HG02943 (cell line): ENCODE measurements around the gene NDUFS4.
"Not testable (repeated sequence)": the region's sequence is repeated elsewhere in the genome, so short reads cannot be mapped to it uniquely, and the experiment has no call there.

Experiments used
- ATAC-seq: cut with Tn5 transposase; IDR thresholded peaks from one replicate; pipeline ENCODE4 v1.9.1; 2021; ENCODE audit warnings: mild to moderate bottlenecking, low read depth, moderate library complexity; ENCODE audit not compliant: unreplicated experiment

NDUFS4 gene

DNA sequence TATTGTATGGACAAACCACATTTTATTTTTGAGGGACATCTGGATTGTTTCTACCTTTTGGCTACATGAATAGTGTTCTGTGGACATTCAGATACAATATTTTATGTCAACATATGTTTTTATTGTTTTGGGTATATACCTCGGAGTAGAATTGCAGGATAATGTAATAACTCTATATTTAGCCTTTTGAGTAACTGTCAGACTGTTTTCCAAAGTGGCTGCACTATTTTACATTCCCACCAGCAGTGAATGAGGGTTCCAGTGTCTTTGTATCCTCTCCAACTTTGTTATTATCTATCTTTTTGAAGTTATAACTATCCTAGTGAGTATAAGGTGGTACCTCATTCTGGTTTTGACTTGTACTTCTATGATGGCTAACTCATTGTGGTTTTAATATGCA lies 11.0 kb downstream of the NDUFS4 start:
- no peak for ATAC-seq

DNA sequence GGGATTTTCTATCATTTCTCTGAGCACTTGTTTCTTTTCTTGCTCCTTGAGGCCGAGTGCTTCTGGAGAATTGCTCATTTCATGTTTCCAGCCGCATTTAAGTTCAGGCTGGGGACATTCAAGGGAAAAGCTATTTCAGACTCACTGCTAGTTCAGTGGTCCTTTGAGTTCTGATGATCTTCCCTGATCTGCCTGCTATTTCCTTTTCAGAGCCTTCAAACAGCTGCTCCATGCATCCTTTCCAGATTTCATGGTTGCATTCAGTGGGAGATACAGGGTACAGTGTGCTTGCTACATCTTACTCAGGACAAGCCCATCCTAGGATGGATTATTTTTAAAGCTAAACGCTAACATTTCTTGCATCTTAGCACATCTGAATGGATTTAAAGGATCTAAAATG lies 14.7 kb downstream of the NDUFS4 start:
- no peak for ATAC-seq

DNA sequence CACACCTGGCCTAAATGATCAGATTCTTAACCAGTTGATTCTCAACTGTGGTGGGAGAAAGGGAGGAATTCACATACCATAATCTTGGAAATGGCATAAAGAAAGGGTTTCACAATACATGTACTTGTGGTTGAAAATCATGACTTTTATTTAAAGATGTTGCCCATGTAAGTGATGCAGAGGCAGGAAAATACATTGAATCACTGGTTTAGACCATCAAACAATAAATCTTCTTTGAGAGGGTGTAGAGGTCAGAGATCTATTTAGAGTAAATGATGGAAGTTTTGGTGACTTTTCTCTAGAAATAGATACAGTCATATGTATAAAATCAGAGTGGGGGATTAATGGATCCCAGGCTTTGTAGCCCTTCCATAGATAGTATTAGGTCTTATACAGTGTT lies 15.4 kb downstream of the NDUFS4 start:
- no peak for ATAC-seq

DNA sequence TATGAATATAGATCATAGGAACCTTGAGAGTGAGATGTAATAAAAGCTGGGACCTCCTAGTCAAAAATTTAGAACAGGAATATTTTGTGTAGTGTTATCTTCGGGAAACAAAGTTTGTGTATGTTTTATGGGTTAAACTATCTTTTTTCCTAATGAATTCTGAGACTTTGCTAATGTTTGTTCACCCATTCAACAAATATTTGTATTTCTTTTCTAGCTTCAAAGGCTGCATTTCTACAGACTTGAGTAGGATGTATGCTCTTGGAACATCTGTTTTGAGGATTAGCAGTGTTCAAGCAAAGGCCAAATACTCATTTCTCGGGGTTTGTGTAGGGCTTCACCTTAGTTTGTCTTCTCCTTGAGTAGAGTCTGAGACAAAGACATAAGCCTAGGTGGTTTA lies 16.2 kb downstream of the NDUFS4 start:
- ATAC-seq = no peak

DNA sequence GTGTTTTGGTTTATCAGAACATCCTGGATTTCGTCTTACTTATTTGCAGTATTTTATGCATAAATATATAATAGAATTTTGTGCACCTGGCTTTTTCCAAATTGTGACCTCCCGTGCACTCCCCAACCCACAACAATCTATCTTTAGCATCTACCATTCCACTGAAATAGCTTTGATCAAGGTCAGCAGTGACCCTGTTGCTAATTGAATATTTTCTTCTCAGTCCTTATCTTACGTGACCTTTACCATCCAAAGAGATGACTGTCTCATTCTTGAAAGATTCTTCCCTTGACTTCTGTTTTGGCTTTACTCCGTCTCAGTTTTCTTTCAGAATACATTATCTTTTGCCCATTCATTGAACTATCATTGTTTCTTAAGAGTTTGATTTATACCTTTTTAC lies 18.4 kb downstream of the NDUFS4 start:
- no peak for ATAC-seq

DNA sequence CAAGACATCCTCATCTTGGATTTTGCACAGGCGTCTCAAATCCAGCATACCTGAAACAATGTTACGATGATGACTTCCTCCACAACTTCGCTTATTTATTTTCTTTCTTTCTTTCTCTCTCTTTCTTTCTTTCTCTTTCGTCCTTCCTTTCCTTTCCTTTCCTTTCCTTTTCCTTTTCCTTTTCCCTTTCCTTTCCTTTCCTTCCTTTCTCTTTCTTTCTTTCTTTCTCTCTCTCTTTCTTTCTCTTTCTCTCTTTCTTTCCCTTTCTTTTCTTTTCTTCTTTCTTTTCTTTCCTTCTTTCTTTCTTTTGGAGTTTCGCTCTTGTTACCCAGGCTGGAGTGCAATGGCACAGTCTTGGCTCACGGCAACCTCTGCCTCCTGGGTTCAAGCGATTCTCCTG lies 20.1 kb downstream of the NDUFS4 start:
- ATAC-seq = no peak

DNA sequence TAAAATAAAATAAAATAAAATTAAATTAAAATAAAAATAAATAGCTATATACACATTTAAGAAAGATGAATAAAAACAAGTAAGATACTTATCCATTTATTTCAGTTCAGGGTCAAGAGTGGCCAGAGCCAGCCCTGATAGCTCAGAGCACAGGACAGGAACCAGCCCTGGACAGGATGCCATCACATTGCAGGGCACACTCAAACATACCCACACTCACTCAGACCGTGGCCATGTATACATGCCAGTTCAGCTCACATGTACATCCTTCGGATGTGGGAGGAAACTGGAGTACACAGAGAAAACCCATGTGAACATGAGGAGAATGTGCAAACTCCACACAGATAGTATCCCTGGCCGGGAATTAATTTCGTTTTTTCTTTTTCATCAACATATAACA lies 21.8 kb downstream of the NDUFS4 start:
- ATAC-seq = no peak

DNA sequence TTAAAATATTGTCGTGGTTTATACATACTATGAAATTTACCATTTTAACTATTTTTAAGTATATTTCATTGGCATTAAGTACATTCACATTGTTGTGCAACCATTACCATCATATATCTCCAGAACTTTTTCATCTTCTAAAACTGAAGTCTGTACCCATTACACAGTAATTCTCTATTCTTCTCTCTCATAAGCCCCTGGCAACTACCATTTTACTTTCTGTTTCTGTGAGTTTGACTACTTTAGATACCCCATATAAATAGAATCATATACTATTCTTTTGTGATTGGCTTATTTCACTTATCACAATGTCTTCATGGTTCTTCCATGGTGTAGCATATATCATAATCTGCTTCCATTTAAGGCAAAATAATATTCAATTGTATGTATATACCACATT lies 30.3 kb downstream of the NDUFS4 start:
- ATAC-seq = no peak

DNA sequence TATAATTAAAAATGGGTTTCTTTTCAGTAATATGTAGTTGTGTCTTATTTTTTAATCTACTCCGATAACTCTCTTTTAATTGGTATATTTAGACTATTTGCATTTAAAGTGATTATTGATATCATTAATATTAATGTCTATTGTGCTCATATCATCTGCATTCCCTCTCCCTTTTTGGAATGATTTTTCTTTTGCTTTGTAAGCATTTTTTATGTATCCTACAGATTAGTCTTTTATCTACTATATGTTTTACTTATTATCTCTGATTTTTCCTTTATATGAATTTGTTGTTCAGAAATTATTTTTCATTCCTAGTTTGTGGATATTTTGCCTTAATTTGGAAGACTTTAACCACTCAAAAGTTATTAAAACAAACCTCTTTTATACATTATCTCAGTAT lies 34.0 kb downstream of the NDUFS4 start:
- no peak for ATAC-seq

DNA sequence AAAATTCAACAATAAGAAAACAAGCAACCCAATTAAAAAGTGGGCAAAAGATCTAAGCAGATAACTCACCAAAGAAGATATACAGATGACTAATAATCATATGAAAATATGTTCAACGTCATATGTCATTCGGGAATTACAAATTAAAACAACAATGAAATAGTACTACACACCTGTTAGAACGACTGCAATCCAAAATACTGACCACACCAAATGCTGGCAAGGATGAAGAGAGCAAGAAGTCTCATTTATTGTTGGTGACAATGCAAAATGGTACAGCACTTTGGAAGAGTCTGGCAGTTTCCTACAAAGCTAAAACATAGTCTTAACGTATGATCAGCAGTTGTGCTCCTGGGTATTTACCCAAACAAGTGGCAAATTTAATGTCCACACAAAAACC lies 37.5 kb downstream of the NDUFS4 start:
- no peak for ATAC-seq

DNA sequence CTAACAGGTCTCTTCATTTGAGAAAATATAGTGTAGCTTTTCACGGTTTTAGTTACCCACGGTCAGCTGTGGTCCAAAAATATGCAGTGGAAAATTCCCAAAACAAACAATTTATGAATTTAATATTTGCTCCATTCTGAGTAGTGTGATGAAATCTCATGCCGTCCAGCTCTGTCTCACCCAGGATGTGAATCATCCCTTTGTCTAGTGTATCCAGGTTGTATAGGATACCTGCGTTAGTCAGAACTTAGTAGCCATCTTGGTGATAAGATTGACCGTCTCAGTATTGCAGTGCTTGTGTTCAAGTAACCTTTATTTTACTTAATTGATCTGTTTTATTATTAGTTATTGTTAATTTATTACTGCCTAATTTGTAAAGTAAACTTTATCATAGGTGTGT lies 41.1 kb downstream of the NDUFS4 start:
- ATAC-seq = no peak

DNA sequence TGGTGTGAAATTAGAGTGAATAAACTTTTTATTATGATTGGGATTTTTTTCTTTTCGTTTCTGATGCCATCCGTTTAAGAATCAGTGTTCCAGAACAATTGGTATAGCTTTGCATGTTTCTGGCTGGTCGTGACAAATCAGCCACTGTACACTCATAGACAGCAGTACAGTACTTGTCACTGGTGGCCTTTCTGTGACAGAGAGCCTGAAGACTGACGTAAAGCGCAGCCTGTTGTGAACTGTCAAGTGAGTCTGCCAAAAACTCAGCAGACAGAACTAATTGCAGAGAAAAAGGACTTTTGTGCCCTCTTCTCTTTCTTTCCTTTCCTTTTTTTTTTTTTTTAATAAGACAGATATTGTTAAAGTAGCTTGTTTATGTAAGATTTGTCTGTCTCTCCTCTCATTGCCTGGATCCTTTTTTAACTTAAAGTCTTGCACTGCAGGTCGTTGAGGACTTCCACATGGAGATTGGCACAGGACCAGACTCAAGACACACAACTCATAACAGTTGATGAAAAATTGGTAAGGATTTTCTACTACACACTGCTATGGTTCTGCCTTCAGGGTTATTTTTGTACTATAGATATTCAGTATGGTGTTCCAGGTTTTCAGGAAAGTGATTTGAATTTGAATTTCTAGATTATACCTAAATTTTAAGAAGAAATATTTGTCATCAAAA lies 42.7 kb downstream of the NDUFS4 start:
- ATAC-seq = no peak

DNA sequence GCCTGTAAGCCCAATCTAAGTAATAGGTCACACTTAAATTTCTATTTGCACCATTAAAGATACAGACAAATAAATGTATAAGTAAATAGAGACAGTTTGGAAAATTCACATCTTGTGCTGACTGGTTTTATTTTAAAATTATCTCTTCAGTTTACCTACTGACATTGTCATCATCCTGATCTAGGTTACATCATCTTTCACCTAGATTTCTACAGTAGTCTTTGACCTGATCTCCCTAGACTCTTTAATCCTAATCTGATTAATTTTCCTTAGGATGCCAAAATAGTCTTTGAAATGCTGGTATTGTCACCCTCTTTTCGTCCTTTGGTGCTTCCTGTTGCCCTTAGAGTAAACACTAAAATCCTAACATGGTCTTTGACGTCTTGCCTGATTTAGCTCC lies 43.9 kb downstream of the NDUFS4 start:
- ATAC-seq = no peak

DNA sequence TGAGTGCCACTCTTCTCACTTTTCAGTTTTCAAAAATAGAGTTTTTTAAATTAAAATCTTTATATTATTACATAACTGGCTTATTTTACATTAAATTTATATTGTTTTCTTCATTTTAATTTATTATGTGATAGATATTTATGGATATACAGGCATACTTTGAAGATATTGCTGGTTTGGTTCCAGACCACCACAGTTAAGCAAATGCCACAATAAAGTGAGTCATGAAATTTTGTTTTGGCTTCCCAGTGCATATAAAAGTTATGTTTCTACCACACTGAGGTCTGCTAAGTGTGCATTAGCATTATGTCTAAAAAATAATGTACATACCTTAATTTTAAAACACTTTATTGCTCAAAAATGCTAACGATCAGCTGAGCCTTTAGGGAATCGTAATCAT lies 47.4 kb downstream of the NDUFS4 start:
- no peak for ATAC-seq

DNA sequence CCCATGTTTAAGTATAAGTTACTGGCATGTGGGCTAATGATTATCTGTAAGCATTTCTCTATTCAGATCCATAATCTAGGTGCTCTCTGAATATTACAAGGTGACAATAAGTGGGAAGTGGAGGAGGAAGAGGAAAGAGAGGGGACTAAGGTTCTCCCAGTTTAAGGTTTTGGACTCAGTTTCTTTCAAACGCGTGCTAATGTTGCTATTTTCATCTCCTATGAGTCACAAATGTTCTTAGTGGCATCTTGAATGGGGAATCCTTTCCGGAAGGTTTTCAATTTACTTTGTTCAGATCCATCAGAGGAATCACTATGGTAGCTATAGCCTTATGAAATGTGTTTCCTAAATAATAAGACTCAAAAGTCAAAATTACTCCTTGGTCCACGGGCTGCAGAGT lies 48.5 kb downstream of the NDUFS4 start:
- not testable (repeated sequence) for ATAC-seq

DNA sequence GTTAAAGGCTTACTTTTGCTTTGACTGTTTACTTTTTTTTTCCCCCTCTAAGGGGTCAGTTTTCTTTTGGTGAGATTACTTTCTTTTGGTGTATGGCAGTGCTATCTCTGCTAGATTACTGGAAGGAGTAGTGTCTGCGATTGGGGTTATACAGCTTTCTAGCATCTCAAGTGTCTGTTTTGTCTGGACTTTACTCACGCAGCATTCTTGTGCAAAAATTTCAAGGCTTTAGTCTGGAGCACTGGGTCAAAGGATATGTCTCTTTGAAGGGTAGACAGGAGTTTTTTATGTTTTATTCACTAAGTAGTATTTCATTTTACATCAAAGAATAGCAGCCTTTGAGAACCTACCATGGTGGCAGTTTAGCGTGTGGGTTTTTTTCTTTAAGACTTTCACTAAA lies 52.6 kb downstream of the NDUFS4 start:
- ATAC-seq = no peak

DNA sequence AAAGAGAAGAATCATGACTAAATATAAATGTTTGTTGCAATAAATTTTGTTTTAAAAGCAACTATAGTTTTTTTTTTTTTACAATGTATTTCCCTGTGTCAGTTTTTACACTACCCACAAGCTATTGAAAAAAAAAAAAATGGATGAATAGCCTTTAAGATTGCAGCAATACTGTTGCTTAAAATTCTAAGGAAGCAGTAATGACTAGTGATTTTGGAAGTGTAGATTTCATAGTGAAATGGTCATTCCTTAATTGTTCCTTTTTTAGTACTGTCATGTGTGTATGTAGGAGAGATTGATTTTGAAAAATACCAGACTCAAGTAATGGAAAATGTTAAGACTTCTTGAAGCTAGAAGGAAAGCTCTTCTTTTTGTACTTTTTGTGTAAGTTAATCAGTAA lies 53.1 kb downstream of the NDUFS4 start:
- no peak for ATAC-seq

DNA sequence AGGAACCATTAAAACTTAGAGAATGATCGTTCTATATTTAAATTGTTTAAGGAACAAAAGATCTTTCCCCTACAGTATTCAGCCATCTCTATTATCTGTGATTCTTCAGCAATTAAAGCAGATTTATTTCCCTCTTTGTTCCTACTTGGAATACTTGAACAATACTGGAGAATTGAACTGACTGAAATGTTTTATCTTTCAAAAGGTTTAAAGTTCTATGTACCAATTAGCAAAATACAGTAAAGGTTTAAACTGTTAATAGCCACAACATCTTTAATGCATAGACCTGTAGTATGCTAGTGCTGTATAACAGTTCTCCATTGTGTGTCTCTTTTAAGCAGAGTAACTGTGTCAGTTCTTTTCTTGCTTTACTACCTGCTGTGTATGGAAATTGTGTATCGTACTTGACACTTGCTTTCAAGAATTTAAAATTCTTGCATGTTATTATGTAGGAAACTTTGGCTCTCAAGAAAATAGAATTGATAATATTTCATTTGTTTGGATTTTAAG lies 54.0 kb downstream of the NDUFS4 start:
- no peak for ATAC-seq

DNA sequence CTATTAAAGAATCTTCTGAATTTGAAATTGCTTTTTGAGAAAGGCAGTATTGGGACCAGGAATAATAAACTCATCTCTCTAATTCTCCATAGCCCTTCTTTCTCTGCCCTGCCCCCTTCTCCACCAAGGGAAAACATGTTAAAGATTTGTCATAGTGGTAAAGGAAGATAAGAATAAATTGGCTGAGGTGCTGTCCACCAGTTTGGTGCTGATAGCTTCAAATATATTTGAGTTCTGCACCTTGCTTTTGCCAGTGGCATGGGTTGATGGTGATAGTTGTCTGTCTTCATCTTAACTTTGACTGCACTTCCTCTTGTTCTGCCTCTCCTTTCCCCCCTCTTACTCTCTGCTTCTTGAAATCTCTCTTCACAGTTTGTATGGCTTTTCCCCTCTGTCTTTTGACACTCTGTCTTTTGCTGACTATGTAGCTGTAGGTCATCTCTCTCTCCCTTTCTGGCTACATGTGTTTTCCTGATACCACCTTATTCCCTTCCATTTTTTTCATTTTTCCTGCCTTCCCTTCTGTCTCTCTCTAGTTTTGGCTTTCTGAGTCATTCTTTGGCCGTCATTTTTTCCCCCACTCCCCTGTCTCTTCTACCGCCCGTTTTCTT lies 56.6 kb downstream of the NDUFS4 start:
- ATAC-seq = no peak

DNA sequence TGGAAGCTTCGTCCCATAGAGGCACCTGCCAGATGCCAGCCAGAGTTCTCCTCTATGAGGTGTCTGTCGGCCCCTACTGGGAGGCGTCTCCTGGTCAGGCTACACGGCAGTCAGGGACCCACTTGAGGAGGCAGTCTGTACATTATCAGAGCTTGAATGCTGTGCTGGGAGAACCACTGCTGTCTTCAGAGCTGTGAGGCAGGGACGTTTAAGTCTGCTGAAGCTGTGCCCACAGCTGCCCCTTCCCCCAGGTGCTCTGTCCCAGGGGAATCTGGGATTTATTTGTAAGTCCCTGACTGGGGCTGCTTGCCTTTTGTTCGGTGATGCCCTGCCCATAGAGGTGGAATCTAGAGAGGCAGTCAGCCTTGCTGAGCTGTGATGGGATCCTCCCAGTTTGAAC lies 70.8 kb downstream of the NDUFS4 start:
- no peak for ATAC-seq

DNA sequence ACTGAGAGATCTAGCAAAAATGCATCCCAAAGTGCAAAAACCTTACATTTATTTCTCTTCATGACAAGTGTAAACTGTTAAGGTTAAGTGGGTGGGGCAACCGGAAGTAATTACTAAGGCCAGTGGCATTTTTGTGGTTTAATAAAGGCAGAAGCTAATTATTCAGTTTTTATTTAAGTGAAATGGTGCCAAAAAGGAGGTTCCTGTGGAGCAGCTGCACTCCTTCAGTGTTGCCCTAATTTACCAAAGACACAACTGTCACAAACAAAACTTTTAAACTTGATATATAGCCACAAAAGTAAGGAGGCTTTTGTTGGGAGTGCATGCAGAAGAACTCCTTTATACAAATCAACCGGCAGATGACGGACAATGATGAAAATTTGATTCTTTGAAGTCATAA lies 81.6 kb downstream of the NDUFS4 start:
- no peak for ATAC-seq

DNA sequence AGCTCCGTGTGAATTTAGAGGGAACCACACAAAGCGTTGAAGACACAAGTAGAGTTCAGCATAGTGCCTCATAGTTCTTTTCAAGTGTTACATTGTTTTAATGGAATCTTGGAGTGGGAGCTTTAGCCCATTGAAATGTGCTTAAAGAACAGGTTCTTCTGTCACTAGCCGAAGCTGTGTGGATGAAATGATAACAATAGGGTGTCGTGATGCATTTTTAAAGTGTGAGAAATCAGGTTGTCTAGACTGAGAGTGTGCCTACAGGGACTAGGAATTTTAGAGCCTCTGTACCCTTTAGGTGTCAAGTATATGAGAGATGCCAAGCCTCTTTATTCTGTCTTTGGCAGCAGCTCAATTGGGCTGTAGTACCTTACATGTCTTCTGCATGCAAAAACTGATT lies 83.0 kb downstream of the NDUFS4 start:
- ATAC-seq = no peak

DNA sequence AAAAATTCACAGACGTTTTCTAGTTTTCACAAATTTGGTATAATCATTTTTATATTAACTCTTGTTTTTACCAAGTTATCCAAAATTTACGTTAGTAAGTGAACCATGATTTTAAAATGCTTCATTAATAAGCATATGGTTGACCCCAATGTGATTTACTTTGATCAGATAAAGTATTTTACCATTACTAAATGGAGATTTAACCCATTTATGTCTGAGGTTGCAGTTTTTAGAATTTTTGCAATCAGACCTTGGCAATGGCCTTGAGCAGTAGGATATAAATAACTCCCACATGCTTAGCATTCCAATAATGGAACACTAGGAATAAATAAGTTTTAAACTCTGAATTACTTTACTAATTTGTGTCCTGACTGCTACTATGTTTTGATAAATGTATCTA lies 84.6 kb downstream of the NDUFS4 start:
- ATAC-seq = no peak
